Stimulated activated CD8-positive, alpha-beta memory T cell treated with anti-CD3 and anti-CD28 coated beads, Interleukin-4, amount 100 ng/mL, for 24 hours (primary cell): ENCODE results near the gene MIS12.

Experiments
- DNase-seq: peaks from one replicate; pipeline ENCODE4 v3.0.0-alpha.2; 2020; ENCODE audit warnings: low read depth

The MIS12 gene

GRCh38 chr17:5500247-5500588, 13.9 kb downstream of the MIS12 start:
- no peak for DNase-seq

- peak; percentile 62 for DNase-seq
These were observed 14.4 kb downstream of the MIS12 start for GRCh38 chr17:5500589-5501391.

- DNase-seq, result no peak
These were observed 15.3 kb downstream of the MIS12 start for GRCh38 chr17:5501685-5502084.

GRCh38 chr17:5502552-5502951, 16.2 kb downstream of the MIS12 start:
- DNase-seq, result no peak

DNA sequence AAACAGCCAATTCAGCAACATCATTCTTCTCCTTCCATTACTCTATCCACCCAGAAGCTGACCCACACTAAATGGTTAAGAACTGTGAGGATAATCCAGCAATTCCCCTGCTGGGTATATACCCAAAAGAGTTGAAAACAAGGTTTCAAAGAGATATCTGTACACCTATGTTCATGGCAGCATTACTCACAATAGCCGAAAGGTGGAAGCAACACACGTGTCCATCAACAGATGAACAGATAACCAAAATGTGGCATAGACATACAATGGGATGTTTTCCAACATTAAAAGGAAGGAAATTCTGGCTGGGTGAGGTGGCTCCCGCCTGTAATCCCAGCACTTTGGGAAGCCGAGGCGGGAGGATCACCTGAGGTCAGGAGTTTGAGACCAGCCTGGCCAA, 19.9 kb downstream of the MIS12 start:
- no peak for DNase-seq

GRCh38 chr17:5508810-5509209, 22.4 kb downstream of the MIS12 start:
- no peak for DNase-seq

DNA sequence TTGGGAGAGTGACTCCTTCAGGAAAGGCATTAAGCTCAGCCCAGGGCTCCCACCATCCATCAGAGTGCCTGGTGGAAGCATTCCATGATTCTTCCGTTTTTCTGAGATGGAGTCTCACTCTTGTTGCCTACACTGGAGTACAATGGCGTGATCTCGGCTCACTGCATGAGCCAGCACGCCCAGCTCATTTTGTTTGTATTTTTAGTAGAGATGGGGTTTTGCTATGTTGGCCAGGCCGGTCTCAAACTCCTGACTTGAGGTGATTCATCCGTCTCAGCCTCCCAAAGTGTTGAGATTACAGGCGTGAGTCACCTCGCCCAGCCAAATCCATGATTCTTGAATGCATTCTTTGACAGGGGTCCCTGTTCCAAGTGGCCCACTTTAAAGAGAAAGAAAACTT, 23.1 kb downstream of the MIS12 start:
- DNase-seq, result no peak

- no peak for DNase-seq
These were observed 24.4 kb downstream of the MIS12 start for GRCh38 chr17:5510771-5511170.

DNA sequence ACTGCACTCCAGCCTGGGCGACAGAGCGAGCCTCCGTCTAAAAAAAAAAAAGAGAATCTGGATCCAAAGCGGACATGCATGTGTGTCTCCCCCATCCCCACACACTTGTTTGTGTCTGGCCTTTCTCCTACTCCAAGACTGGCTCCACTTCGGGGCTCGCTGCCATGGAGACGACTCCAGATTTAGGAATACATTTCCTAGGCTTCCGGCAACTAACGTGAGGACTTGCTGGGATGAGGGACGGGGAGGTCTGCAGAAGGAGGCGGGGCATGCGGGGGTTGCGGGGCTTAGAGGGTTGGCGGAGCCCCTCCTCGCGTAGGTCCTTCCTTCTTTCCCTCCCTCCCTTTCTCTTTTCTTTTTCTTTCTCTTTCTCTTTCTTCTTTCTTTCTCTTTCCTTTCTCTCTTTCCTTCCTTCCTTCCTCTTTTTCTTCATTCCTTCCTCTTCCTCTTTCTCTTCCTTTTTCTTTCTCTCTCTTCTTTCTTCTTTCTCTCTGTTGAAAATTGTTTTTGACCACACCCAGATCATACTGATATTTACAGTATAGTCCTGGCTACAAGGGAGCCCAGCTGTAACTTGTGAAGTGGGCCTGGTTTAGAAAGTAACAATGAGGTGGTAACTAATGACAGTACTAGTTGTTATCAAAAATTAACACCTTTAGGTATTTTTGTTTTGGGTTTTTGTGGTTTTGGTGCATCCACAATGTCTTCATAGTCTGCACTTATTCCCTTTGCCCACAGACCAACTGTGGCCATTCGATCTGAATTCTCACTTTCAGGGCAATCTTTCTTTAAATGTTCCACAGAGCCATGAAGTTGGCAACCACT, 25.2 kb downstream of the MIS12 start:
- DNase-seq, result no peak

DNA sequence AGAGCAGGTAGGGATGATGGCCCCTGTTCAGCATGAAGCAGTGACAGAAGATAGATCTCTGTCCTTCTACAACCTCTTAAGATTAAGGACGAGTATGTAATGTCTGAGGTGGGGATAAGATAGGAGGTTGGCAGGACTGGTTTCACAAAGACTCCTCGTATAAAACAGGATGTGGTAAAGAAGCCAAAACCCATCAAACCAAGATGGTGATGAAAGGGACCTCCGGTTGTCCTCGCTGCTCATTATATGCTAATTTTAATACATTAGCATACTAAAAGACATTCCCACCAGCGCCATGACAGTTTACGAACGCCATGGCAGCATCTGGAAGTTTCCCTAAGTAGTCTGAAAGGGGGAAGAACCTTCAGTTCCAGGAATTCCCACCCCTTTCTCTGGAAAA, 27.3 kb downstream of the MIS12 start:
- no peak for DNase-seq

GRCh38 chr17:5514976-5515375, 28.6 kb downstream of the MIS12 start:
- DNase-seq, result no peak

- no peak for DNase-seq
These were observed 29.9 kb downstream of the MIS12 start for GRCh38 chr17:5516060-5516792.

DNA sequence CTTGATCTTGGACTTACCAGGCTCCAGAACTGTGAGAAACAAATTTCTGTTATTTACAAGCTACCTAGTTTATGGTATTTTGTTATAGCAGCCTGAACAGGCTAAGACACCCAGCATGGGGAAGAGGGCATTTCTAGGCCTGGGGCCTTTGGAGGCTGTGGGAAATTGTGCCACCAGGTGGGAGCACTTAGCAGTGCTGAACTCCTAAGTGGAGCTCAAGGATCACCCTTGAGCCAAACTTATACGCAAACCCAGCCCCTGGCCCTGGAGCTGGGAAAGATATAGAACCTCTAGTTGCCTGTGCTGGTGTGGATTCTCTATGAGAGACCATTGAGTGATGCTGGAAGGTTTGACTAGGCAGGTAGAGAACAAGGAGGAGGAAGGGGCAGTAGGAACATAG, 36.1 kb downstream of the MIS12 start:
- DNase-seq, result no peak

- DNase-seq, result no peak
These were observed 36.9 kb downstream of the MIS12 start for GRCh38 chr17:5523249-5523648.

DNA sequence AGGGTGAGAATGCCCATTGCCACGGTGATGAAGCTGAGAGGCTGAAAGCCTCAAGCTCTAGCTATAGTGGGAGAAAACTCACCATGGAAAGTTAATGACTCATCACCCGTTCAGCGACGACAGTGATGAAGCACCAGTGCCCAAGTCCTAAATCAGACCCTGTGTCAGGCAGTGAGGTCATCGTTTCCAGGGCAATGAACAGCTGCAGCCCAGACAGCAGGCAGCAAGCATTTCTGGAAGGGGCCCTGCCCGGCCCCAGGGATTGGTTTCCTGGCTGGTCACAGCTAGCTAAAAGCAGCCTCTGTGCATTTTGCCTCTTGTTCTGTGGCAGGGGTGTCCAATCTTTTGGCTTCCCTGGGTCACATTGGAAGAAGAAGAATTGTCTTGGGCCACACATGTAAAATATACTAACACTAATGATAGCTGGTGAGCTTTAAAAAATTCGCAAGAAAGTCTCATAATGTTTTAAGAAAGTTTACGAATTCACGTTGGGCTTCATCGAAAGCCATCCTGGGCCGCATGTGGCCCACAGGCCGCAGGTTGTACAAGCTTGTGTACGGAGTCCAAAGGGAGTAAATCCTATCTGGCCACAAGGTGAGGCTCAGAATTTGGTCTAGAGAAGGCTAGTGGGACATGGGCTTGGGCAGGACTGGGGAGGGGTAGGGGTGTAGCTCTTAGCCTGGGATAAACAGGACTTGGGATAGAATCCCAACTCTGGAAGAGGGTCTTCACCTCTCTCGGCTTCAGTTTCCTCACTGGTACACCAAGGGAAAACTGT, 40.6 kb downstream of the MIS12 start:
- DNase-seq, result peak; percentile 47

GRCh38 chr17:5527601-5528250, 41.4 kb downstream of the MIS12 start:
- no peak for DNase-seq

GRCh38 chr17:5530265-5531084, 44.1 kb downstream of the MIS12 start:
- no peak for DNase-seq

DNA sequence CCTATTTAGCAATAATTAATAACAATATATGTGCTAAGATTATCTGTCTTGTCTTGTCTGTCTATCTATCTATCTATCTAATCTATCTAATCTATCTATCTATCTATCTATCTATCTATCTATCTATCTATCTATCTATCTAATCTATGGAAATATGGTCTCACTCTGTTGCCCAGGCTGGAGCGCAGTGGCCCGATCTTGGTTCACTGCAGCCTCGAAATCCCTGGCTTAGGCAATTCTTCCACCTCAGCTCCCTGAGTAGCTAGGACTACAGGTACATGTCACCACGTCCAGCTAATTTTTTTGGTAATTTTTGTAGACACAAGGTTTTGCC, 44.7 kb downstream of the MIS12 start:
- DNase-seq, result no peak

DNA sequence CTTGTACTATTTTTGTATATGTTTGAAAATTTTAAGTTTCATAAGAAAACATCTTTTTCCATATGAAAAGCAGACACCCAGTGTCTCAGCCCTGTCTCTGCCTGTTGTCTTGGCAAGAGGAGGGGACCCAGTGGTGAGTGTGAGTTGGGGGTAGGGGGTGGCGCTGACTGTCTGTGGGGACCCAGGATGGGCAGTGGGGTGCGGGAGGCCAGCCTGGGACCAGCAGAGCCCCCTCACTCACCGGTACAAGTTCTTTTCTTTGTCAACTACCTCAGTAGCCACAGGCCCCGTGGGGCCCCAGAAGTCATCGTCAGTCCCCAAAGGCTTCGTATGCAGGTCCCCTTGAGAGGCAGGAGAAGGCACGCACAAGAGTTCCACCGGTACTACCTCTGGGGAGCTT, 46.2 kb downstream of the MIS12 start:
- DNase-seq, result no peak

- DNase-seq, result no peak
These were observed 47.3 kb downstream of the MIS12 start for GRCh38 chr17:5533486-5534315.
